HT1080 (cell line): Measurements from ENCODE around the gene MCIDAS. TPM values are rescaled to one million over a fixed set of nuclear protein-coding genes. Genes with fewer than 3 reads are reported as not detected.
A peak's percentile ranks its signal among the peaks of the same experiment; 100 is the strongest.

Experiments used
- DNase-seq: peaks from one replicate; pipeline ENCODE4 v3.0.0-alpha.2; 2015; ENCODE audit warnings: low read depth
- total RNA-seq: library from RNA; depleted of rRNA; stranded (reverse); fragments of >200 nt; shearing (Covaris generic); gene quantifications from 2 replicates; pipeline ENCODE4 v1.2.3, GENCODE V29; 2014

Gene MCIDAS
- total RNA-seq, 1 experiment from 2014 or later: 2.8 TPM

DNA sequence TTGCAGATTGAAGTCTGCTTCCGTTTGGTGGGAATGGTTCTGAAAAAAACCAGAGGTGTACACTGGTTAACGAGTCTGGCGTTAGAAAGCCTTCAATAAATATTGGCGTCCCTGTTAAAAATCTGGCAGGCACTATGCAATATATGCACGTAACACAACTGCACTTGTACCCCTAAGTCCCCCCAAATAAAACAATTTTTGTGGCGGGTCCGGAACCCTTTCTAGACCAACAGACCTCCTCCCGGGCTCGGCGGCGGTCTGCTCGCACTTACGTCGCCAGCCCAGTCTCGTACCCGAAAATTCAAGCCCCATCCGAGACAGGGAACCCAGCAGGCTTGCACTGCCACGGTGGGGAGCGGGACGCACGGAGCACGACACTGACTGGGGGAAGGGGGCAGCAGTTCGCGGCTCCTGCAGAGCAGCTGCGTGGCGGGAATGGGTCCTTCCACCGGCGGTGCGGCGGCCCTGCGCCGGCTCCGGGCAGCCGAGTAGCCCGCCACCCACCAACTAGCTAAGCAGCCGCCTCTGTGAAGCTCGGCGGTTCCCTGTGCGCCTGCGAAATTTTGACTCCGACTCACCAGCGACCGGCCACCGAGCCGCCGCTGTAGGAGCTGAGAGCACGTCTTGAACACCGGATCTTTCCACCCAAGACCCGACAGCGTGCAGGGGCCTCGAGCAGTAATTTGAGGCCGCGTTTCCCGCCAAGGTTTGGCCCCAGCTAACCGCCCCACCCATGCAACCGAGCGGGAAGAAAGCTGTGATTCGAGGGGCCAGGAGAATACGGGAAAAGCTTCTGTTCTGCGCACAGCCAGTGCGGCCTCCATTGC lies 3.9 kb downstream of the MCIDAS start:
- no peak for DNase-seq

DNA sequence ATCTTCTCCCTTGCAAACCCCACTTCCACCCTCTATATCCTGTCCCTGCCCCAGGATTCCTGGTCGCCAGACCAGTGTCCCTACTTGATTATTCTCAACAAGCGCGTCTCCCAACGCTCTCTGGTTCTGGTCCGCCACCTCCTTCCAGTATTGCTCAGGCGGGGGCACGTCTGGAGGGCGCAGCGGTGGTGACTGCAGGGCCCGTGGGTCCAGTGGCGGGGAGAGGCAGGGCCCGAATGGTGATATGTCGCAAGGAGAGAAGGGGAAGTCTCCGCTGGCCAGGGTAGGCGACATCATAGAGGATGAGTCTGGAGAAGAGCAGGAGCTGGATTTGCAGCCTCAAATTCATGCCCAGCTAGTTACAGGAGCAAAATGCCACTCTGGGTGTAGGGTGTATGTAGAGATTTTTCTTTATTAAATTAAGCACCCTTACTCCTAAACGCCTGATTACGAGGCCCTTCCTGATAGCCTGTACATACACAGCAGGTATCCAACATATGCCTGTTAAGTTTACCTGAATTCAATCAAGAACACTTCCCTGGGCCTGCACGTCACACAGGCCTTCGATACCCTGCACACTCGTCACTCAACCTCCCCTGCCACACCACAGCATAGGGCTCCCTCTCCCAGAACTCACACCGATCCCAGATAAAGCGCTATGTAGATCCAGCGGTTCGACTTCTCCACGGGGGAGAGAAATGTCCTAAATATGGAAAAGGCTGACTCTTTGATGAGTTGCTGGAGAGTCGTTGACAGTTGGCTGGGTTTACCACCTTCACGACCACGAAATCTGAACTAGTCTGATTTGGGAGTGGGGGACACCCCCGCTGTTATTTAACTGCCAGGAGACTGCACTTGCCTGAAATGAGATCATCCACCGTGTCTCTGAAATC lies 4.8 kb downstream of the MCIDAS start:
- no peak for DNase-seq

DNA sequence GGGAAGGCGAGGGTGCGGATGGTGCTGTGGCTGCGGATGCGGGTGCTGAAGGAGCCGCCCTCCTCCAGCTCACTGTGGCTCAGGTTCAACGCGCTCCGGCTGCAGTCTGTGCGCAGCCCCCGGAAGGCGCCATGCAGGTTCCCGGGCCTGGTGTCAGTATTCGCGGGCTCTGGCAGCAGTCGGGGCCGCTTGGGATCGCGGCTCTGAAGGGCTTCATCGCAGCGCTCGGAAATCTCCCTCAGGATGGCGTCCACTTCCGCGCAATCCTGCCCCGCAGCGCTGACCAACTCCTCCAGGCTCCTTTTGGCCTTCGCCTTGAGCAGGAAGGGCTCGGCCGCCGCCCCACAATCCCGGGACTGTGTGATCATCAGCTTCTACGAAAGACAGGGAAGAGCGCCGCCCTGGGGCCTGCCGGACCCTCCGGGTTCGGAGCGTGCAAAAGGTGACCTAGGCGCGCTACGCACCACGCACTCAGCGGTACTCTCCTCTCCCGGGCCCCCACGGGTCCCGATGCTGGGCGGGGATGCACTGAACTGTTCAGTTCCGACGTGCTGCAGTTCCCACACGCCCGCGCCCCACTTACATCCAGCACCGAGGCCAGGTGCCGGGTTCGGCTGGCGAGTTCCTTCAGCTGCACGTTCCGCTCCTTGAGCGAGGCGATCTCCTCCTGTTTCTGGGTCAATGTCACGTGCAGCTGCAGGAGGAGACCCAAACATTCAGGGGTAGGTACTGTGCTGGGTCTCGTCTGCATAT lies 6.5 kb downstream of the MCIDAS start:
- DNase-seq: no peak

DNA sequence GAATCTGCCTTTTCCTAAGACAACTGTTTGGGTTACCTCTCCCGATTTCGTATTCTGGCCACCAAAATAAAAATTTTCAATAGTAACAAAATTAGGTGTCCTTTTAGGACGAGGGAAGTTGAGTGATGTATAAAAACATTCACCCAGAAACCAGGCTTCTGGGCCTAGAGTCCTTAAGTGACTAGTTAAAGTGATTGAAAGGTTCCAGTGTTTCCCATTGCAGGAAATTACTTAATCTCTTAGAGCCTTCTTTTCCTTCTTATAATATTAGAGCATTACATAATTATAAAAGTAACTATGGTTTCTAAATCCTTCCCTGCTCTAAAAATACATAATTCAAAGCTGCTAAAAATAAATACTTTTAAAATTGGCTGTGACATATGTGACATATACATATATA lies 7.3 kb downstream of the MCIDAS start:
- no peak for DNase-seq

DNA sequence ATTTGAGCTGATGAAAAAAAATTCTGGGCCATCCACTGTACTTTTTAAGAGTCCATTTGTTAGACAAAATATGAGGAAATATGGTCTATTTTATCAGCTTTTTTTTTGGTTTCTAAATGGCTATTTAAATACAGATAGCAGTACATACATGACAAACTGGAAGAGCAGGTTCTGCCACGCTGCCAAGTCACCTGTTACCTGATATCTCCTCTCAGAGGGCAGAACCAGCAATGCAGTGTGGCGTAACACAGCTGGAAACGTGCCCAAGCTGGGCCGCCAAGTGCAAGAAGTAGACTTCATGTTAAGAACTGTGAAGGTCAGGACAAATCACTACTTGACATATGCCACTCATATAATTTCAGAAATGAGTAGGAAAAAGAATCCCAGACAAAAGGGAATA lies 8.1 kb downstream of the MCIDAS start:
- DNase-seq: no peak

DNA sequence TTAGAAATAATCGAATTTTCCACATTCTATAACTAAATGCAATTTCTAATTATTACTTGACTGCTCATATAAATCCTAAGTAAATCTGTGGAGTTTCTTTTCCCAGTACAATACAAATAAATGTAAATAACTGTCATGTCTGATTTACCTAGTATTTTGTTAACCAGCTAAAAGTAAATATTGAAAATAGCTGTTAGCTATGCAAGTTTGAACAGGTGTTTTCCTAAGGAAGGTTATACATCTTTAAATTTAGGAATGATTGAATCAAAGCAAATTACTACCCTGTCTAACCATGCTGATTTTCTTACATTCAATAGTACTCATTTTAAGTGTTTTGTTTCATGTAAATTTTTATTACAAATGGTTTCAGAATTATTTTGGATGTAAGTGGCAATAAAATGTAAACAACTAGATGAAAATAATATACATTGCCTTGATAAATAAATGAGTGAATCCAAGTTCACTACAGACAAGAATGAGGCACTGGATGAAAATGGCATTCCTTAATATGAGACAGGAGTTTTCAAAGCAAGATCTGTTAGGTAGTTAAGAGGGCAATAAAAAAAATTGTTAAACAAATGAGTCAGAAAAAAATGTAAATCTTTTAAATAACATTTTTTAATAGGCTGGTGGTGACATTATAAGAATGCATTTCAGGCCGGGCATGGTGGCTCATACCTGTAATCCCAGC lies 15.8 kb downstream of the MCIDAS start:
- no peak for DNase-seq

DNA sequence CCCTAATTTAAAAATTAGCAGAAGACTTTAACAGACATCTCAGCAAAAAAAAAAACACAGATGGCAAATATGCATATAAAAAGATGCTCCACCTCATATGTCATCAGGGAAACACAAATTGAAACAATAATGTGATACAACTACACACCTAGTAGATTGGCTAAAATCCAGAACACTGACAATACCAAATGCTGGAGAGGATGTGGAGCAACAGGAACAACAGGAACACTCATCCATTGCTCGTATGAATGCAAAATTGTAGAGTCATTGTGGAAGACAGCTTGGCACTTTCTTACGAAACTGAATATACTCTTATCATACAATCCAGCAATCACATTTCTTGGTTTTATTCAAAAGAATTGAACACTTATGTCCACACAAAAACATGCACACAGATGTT lies 22.1 kb downstream of the MCIDAS start:
- DNase-seq: no peak

DNA sequence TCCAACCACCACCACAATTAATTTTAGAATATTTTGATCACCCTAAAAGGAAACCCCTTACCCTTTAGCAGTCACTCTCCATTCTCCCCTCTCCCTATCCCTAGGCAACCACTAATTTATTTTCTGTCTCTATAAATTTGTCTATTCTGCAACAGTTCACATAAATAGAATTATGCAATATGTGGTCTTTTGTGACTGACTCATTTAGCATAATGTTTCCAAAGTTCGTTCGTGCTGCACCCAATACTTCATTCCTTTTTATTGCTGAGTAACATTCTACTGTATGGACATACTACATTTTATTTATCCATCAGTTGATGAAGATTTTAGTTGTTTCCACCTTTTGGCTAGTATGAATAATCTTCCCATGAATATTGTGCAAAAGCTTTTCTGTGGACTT lies 36.0 kb downstream of the MCIDAS start:
- DNase-seq: no peak

DNA sequence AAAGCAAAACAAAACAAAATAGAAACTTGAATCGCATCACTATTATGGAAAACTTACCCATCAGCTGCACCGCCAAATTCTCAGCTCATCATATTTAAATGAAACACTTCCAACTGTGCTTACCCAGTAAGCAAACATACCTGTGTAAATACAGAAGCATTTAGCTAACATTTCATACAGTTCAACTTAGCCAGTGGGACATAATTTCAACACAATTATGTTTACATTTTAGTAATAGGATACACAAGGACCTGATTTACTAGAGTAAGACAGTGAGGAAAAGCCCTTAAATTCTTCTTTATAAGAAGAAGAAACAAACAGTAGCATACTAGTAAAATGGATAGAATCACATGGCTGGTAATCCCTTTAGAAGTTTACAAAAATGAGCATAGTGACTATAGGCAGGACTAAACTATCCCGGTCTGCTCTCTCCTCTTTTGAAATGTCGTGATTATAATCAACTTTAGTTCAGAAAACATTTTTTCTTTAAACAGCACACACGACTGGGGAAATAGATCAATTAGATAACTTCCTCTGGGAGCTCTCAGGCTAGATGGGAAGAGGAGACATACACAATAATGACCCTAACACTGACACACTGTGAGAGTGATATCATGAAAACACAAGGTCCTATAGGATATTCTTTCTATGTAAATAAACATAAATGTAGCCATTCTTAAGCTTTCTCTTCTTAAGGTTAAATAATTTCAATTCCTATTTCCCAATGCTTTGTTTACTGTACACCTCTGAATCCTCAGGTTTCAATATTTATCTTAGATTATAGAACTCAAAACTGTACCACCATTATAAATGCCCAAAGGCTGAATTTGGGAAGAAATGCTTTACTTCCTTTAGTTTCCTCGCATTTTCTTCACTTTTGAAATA lies 38.2 kb downstream of the MCIDAS start:
- no peak for DNase-seq

DNA sequence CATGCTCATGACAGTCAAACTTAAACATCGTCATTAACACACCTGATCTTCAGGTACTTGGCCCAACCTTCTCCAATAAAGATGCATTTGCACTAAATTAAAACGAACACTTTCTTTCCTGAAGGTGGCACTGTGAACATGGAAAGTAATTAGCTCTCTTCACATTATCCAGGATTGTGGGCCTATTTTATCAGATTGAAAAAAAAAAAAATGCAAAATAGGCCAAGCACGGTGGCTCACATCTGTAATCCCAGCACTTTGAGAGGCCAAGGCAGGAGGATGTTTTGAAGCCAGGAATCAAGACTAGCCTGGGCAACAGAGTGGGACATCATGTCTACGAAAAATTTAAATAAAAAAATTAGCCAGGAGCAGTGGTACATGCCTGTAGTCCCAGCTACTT lies 39.7 kb downstream of the MCIDAS start:
- peak; percentile 32 for DNase-seq

DNA sequence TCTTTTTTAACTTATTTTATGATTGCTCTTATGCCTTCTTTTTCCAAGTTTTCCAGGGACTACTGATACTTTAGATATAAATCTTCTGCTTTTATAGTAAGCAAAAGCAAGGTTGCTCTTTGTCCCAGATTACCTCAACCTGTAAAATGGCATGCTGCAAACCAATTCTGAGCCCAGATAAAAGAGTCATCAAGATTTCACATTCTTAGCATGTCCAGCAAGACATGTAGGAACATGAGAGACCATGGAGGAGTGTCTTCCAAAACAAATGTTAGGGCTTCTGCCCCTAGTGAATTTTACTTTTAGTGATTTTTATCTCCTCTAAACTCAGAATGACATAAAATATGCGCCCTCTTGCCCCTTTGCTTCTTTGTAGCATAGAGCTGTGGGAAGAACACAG lies 47.1 kb downstream of the MCIDAS start:
- no peak for DNase-seq

DNA sequence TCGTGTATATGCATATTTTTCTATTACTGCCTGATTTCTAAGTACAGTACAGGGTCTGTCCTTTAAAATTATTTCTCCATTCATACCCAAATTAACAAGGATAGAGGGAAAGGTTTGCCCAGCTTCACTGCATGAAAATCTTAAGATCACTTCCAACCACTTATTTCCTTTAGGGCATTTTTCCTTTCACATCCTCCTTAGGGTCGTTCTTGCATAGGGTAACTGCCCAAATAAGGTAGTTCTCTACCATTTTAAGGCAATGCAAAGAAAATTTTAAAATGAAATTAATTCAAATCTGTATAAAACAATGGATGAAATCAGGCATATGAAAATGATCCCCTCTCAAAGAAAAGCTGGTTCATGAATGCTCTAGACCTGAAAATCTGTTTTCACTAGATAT lies 50.0 kb downstream of the MCIDAS start:
- no peak for DNase-seq

DNA sequence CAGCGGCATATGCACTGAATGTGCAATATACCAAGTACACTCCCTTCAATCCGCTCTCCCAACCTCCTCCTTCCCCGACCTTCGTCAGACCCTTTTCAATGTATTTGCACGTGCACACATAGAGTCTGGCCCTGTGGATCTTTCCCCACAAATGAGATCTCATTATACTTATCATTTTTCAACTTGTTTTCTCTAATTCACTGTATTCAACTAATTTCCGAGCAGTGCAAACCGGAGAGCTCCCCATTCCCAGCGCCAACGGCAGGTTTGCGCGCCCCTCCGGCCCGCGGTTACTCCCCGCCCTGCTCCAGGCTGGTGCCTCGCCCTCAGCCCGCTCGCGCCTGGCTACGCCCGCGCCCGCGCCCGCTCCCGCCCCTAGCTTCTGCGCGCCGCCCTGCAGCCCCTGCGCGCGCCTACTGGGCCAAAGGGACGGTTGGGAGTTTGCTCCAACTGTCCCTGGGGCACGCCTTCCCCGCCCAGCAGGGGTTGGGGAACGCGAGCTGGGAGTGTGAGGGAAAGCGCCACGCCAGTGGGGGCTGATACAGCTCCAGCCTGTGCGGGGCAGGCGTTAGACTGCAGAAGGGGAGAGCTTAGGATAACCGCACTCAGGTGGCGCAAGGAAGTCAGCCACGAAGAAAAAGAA lies 50.8 kb downstream of the MCIDAS start:
- peak; percentile 60 for DNase-seq

DNA sequence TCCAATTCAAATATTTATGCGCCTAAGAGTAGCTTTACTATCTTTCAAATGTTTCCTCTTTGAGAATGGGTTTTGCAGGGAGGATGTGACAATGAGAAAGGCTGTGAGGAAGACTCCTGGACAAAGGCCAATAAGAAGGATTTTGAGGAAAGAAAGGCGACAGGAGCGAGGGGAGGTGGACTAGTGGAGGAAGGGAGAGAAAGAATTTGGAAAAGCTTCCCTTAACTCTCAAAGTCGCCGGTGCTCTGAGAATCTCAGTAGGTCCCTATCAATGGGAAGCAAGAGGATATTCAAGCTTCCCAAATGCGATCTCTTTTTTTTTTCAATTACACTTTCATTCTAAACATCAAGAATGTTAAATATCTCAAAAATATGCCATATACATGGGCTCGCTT lies 51.3 kb downstream of the MCIDAS start:
- no peak for DNase-seq

DNA sequence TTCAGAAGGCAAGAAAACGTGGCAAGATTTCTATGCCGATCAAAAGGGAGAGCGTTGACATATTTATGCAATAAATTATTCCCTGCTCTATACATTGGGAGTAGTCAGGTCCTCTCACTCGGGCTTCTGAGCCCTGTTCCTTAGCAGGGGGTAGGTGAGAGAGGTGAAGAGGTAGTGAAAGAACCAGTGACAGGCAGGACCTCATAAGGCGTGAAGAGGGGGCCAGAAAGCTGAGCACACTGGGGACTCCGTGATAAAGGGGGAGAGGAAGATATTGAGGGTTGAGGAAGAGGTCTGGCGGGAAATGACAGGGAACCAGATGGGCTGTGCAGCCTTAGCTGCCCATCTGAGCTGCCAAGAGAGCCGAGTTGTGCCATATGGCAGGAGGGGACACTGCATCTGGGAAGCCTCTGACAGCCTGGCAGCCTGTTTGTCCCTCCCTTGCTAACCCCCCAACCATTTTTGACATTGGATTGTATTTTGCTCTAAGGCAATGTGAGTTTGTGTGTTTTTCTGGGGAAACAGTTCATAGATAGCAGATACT lies 53.4 kb downstream of the MCIDAS start:
- no peak for DNase-seq

DNA sequence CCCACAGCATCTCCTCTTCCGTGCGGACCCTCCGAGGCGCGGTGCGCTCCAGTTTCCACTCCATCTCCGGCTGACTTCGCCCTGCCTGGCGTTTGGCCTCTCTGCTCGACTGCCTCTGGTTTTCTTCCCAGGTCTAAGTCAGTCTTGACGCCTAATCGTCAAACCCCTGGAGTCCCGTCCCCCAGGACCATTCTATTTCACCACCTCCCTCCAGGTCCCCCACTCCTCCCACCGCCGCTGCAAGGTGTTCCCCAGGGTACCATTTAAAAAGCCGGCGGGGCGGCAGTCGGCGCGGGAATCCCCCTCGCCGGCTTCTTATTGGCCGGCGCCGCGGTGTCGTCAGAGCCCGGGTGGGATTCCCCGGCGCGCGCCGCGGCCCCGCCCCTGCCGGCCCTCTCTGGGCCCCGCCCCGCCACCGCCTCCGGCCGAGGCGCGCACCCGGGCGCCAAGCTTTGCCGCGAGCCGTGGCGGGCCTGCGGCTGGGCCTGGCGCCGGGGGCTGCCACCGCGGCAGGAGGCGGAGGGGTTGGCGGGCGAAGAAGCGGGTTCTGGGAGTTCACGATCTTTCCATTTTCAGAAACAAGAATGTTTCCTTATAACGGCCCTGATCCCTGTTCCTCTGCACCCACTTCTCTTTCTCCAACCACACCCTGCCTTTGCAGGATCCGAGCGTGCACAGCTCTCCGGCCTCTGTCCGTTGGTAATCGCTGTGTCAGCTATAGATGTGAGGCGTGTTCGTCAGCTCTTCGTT lies 54.0 kb downstream of the MCIDAS start, which contains the start of gene CDC20B:
CDC20B (minus strand) TSS at position 241 of the 750 bp plus-strand sequence; CDS start at position 64, 177 bp downstream.
- DNase-seq: peak; percentile 53

DNA sequence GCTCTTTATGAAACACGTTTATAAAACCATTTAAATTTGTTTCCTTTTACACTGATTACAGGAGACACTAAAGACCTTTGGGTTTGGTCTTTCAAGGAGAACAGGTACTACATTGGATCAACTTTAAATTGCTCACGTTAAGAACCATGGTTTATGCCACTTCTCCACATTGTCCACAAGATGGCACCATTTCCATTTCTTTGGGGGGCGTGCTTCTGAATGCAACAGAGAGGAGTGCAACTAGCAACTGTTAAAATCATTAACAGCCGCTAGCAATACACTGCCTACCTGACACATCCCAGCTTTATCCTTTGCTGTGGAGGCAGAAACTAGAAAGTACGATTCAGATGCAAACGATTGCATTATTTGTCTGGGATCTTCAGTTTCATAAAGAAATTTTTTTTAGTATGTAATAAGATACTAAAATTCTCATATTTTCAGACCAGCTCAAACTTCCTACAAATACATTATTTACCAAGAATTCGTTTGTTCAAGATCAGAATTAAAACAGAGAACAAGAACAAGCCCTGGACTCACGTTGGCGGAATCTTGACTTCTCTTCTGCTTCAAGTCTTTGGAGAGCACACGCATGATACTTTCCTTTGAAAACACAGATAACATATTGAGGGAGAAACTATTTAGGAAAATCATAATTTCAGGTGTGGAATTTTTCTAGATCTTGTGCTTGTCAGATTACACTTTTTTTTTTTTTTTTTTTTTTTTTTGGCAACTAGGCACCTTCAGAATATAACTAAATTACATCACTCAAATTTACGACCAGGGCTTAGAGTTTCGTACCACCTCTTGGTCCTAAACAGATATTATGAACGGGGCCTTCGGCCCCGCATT lies 54.8 kb downstream of the MCIDAS start:
- peak; percentile 57 for DNase-seq

DNA sequence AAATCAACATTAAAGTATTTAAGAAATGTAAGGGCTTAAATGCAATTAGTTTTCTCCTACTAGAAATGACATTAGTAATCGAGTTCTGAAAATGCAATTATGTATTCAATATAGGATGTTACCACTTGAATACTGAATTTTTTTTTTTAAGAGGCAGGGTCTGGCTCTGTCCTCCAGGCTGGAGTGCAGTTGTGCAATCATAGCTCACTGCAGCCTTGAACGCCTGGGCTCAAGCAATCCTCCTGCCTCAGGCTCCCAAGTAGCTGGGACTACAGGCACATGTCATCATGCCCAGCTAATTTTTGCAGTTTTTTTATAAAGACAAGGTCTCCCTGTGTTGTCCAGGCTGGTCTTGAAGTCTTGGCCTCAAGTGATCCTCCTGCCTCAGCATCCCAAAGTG lies 55.6 kb downstream of the MCIDAS start:
- DNase-seq: no peak
